HG02588 (cell line): Measurements from ENCODE around the gene ADAM17.
"Not testable (repeated sequence)": the region's sequence is repeated elsewhere in the genome, so short reads cannot be mapped to it uniquely, and the experiment has no call there.

Experiments used
- ATAC-seq: cut with Tn5 transposase; IDR thresholded peaks from one replicate; pipeline ENCODE4 v1.9.1; 2021; ENCODE audit warnings: mild to moderate bottlenecking, moderate library complexity; ENCODE audit not compliant: unreplicated experiment

Gene ADAM17

GRCh38 chr2:9570182-9571060, 14.8 kb upstream of the ADAM17 start:
- ATAC-seq, result no peak

- ATAC-seq, result no peak
Measured at GRCh38 chr2:9565436-9566153, 10.0 kb upstream of the ADAM17 start.

- no peak for ATAC-seq
Measured at GRCh38 chr2:9560628-9561027, 5.0 kb upstream of the ADAM17 start.

GRCh38 chr2:9558948-9559381, 3.3 kb upstream of the ADAM17 start:
- no peak for ATAC-seq

GRCh38 chr2:9556121-9556743, 602 bp upstream of the ADAM17 start:
- ATAC-seq, result no peak

GRCh38 chr2:9554921-9555296, 721 bp downstream of the ADAM17 start:
- no peak for ATAC-seq

GRCh38 chr2:9552219-9553178, 3.1 kb downstream of the ADAM17 start:
- no peak for ATAC-seq

GRCh38 chr2:9550859-9551391, 4.7 kb downstream of the ADAM17 start:
- ATAC-seq, result not testable (repeated sequence)

- ATAC-seq, result no peak
Measured at GRCh38 chr2:9549420-9549819, 6.2 kb downstream of the ADAM17 start.

- ATAC-seq, result no peak
Measured at GRCh38 chr2:9548506-9548905, 7.1 kb downstream of the ADAM17 start.

- ATAC-seq, result no peak
Measured at GRCh38 chr2:9547262-9547991, 8.2 kb downstream of the ADAM17 start.

GRCh38 chr2:9545502-9545901, 10.1 kb downstream of the ADAM17 start:
- no peak for ATAC-seq

- no peak for ATAC-seq
Measured at GRCh38 chr2:9543557-9543956, 12.1 kb downstream of the ADAM17 start.

GRCh38 chr2:9539531-9539930, 16.1 kb downstream of the ADAM17 start:
- no peak for ATAC-seq

- no peak for ATAC-seq
Measured at GRCh38 chr2:9538000-9538507, 17.6 kb downstream of the ADAM17 start.

- ATAC-seq, result no peak
Measured at GRCh38 chr2:9536504-9536903, 19.1 kb downstream of the ADAM17 start.

- no peak for ATAC-seq
Measured at GRCh38 chr2:9535177-9535576, 20.5 kb downstream of the ADAM17 start.

GRCh38 chr2:9533663-9534062, 22.0 kb downstream of the ADAM17 start:
- ATAC-seq, result no peak

GRCh38 chr2:9532421-9532820, 23.2 kb downstream of the ADAM17 start:
- ATAC-seq, result no peak
